ENCODE data around the gene RASL10B. TPM values are rescaled to one million over a fixed set of nuclear protein-coding genes. Genes with fewer than 3 reads are reported as not detected.
A peak's percentile ranks its signal among the peaks of the same experiment; 100 is the strongest.

The RASL10B gene
- total and polyA plus RNA-seq, 9 donors, result 2.3 to 14.8 (median 6.6) TPM

DNA sequence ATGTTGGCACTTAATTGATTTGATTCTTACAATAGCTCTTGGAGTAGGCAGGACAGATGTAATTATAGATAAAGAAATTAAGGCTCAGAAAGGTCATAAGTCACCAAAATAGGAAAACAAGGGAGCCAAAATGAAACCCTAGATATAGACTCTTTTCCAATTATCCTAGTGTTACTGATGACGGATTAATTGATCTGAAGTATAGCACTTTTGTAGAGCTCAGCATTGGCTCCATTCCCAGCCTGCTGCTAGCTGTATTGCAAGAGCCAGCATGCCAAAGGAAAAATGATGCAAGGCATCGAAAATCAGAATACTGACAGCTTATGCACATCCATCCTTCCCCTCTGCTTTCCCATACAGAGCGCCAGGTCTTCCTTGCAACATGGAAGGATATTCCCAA is 21.6 kb upstream of the RASL10B start:
- WGBS, 3 donors, result 87 to 91% (median 89%) methylated on average over 3 of the region's 3 CpGs
- Histone ChIP-seq H3K4me3 (no peak overlapping the region), H3K27ac (no peak overlapping the region), H3K4me1 (ENCODE audit: insufficient read depth) (no peaks in the 10 kb centered on the region), H3K27me3 (no peaks in the 10 kb centered on the region), H3K9me3 (no peaks in the 10 kb centered on the region), H3K36me3 (no peaks in the 10 kb centered on the region)
- intact Hi-C loops (cut with DNase I), result no loop called here
- no peak for DNase-seq
- TF ChIP-seq, protein P1, sequence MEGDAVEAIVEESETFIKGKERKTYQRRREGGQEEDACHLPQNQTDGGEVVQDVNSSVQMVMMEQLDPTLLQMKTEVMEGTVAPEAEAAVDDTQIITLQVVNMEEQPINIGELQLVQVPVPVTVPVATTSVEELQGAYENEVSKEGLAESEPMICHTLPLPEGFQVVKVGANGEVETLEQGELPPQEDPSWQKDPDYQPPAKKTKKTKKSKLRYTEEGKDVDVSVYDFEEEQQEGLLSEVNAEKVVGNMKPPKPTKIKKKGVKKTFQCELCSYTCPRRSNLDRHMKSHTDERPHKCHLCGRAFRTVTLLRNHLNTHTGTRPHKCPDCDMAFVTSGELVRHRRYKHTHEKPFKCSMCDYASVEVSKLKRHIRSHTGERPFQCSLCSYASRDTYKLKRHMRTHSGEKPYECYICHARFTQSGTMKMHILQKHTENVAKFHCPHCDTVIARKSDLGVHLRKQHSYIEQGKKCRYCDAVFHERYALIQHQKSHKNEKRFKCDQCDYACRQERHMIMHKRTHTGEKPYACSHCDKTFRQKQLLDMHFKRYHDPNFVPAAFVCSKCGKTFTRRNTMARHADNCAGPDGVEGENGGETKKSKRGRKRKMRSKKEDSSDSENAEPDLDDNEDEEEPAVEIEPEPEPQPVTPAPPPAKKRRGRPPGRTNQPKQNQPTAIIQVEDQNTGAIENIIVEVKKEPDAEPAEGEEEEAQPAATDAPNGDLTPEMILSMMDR (IDR thresholded peaks at IDR 0.05), result no peak
- TF ChIP-seq POLR2A (IDR thresholded peaks at IDR 0.05) (no peak), EP300 (IDR thresholded peaks at IDR 0.05) (no peak)

DNA sequence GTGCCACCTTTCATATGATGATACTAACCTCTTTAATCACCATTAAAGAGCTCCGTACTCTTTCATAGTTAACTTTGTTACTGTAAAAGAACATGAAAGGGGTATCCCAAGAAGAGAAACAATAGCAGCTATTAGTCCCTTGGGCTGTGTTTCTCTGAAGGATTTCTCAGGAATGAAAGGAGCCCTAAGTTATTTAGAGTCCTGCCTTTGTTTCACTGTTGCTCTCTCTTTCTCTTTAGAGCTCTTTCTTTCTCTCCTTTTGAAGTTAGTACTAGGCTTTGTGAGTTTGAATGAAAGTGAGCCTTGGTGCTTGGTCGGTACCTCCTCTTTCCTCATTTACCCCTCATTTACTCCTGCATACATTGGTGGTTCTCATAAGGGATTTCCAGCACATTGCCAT is 20.5 kb upstream of the RASL10B start:
- intact Hi-C loops (cut with DNase I), result no loop called here
- H3K4me3 ChIP-seq, result no peak overlapping the region
- no peaks in the 10 kb centered on the region for H3K27me3 ChIP-seq
- H3K4me1 ChIP-seq (ENCODE audit: insufficient read depth), result peaks cover 2% of the 10 kb centered on the region
- H3K27ac ChIP-seq, result no peak overlapping the region
- no peak for DNase-seq
- TF ChIP-seq POLR2A (IDR thresholded peaks at IDR 0.05) (no peak), EP300 (IDR thresholded peaks at IDR 0.05) (no peak)
- TF ChIP-seq, protein P1 (IDR thresholded peaks at IDR 0.05), result no peak
- H3K36me3 ChIP-seq, result no peaks in the 10 kb centered on the region
- H3K9me3 ChIP-seq, result no peaks in the 10 kb centered on the region
- 93 to 97% (median 94%) methylated on average over 2 of the region's 2 CpGs for WGBS, 3 donors

DNA sequence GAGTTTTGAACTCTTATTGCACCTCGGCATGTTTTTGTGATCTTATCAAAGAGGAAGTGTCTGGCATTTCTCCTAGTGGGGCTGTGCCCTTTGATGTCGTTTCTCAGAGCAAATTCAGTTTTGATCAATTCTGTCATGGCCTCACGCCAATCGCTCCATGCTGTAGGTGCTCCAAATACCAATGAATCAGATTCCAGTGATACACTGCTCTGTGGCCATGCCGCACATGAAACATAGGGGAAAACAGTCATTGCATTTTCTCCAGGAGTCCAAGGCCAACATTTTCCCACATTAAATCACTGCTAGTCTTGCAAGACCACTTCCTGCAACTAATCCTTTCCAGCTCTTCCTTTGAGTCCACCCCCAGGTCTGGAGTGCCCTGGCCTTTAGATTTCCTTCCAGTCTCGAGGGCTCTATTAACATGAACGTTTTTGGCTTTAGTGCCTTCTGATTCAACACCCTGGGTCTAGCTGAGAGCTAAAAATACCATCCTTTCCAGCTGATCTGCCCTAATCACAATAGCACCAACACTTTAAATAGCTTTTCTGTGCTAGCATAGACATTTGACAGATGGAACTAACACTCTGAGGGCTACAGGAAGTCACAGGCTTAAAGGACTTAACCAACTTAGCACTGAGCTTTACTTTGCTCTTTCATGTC is 18.2 kb upstream of the RASL10B start:
- H3K27me3 ChIP-seq, result no peaks in the 10 kb centered on the region
- no peaks in the 10 kb centered on the region for H3K36me3 ChIP-seq
- peak overlapping the region in 1 of 2 donors; percentile 3 for H3K27ac ChIP-seq
- 19 to 21% (median 20%) methylated on average over 7 of the region's 7 CpGs for WGBS, 3 donors
- DNase-seq, result peak in 1 of 5 donors; percentile 36
- intact Hi-C loops (cut with DNase I), result no loop called here
- no peaks in the 10 kb centered on the region for H3K9me3 ChIP-seq
- peaks cover 9% of the 10 kb centered on the region for H3K4me1 ChIP-seq (ENCODE audit: insufficient read depth)
- H3K4me3 ChIP-seq, result no peak overlapping the region
- no peak for TF ChIP-seq EP300 (IDR thresholded peaks at IDR 0.05)
- TF ChIP-seq POLR2A (IDR thresholded peaks at IDR 0.05), result no peak

DNA sequence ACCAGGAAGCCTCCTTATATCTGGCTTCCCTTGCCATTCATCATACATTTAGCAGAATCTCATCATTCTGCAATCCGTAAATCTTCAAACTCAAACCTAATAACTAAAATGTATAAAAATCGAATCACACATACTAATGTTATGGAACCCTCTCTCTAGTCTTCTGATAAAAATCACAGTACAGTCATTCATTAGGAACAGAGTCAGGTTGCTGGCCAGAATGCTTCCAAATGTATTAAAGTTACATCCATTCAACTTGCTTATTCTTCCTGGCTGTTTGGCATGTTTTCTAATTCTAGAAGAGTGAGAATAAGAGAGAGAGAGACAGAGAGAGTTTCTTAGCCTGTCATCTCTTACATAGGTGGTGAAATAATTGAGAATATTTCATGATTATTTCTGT is 16.5 kb upstream of the RASL10B start:
- Histone ChIP-seq H3K36me3 (no peaks in the 10 kb centered on the region), H3K27ac (no peak overlapping the region), H3K4me1 (ENCODE audit: insufficient read depth) (peaks cover 11% of the 10 kb centered on the region), H3K27me3 (no peaks in the 10 kb centered on the region), H3K9me3 (no peaks in the 10 kb centered on the region), H3K4me3 (no peak overlapping the region)
- DNase-seq, result no peak
- intact Hi-C loops (cut with DNase I), result no loop called here
- 86 to 89% (median 87%) methylated on average over 2 of the region's 2 CpGs for WGBS, 3 donors
- TF ChIP-seq, protein P1 (IDR thresholded peaks at IDR 0.05), result no peak
- TF ChIP-seq POLR2A (IDR thresholded peaks at IDR 0.05), result no peak
- no peak for TF ChIP-seq EP300 (IDR thresholded peaks at IDR 0.05)

DNA sequence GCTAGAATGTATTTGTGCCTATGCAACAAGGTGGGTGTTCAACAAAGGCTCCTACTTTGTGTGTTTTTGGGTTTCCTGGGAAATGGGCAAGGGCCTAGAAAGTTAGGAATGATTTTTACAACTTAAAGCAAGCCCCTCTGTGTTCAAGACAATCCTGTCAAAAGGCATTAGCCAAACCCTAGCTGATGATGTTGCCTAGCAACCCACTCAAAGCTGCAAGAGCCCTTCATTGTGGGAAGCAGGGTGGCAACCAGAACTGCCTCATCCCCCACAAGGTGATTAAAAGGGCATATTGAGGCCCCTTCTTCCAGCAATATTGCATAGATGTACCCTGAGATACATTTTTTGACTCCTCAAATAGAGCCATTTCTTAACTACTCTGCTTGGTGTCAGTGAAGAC is 16.0 kb upstream of the RASL10B start:
- no peaks in the 10 kb centered on the region for H3K27me3 ChIP-seq
- no peak for DNase-seq
- H3K9me3 ChIP-seq, result no peaks in the 10 kb centered on the region
- no peak overlapping the region for H3K27ac ChIP-seq
- no peaks in the 10 kb centered on the region for H3K36me3 ChIP-seq
- no peak overlapping the region for H3K4me3 ChIP-seq
- TF ChIP-seq EP300 (IDR thresholded peaks at IDR 0.05), result no peak
- TF ChIP-seq POLR2A (IDR thresholded peaks at IDR 0.05), result no peak
- TF ChIP-seq, protein P1 (IDR thresholded peaks at IDR 0.05), result no peak
- peaks cover 11% of the 10 kb centered on the region for H3K4me1 ChIP-seq (ENCODE audit: insufficient read depth)
- intact Hi-C loops (cut with DNase I), result no loop called here
